ENCODE measurements around the gene EEFSEC. TPM values are rescaled to one million over a fixed set of nuclear protein-coding genes. Genes with fewer than 3 reads are reported as not detected.

Gene EEFSEC
- total RNA-seq, 2 donors from 2014 or later = 15.7 to 18.0 TPM

DNA sequence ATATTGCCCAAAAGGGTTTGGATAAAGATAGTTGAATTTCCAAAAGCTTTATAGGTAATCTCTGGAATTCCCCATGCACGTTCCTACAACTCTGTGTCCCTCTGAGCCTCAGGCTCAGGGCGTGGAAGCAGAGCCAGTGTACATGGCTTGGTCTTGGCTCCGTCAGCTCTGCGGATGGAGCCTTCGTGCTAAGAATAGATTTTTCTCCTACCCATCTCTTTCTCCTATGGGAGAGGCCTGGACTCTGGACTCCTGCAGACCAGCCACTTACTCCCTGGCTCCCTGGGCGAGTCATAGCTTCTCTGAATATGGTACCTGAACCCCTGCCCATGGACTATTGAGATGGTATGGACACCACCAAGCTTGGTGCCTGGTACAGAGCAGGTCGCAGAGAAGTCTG, 99.9 kb downstream of the EEFSEC start:
- no peak overlapping the region for H3K27ac ChIP-seq
- TF ChIP-seq, protein P1, sequence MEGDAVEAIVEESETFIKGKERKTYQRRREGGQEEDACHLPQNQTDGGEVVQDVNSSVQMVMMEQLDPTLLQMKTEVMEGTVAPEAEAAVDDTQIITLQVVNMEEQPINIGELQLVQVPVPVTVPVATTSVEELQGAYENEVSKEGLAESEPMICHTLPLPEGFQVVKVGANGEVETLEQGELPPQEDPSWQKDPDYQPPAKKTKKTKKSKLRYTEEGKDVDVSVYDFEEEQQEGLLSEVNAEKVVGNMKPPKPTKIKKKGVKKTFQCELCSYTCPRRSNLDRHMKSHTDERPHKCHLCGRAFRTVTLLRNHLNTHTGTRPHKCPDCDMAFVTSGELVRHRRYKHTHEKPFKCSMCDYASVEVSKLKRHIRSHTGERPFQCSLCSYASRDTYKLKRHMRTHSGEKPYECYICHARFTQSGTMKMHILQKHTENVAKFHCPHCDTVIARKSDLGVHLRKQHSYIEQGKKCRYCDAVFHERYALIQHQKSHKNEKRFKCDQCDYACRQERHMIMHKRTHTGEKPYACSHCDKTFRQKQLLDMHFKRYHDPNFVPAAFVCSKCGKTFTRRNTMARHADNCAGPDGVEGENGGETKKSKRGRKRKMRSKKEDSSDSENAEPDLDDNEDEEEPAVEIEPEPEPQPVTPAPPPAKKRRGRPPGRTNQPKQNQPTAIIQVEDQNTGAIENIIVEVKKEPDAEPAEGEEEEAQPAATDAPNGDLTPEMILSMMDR (IDR thresholded peaks at IDR 0.05) = no peak
- no peaks in the 10 kb centered on the region for H3K4me1 ChIP-seq

DNA sequence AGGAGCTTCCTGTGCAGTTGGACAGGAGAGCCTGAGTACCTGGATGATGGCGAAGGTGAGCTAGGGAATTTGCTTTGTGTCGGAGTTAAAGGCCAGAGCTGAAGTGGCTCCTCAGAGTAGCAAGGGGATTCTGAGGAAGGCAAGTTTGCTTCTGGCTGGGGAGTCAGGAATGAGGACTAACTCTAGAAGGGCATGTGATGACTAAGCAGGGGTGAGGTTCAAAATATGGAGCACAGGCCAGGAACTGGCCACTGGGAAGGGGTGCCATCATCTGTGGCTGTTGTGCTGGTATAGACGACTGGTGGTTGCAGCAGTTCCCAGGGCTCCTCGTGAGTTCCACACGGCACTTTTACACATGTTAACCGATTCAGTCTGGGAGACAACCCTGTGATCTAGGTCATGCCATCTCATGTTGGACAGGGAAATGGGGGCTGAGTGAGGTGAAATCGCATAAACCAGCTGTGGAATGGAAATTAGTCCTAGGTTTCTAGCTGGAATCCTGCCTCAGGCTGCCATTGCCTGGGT, 100.8 kb downstream of the EEFSEC start:
- Histone ChIP-seq H3K27ac (no peak overlapping the region), H3K36me3 (no peaks in the 10 kb centered on the region)
- TF ChIP-seq, protein P1 (IDR thresholded peaks at IDR 0.05) = no peak

More for the DNA sequence above, 99.9 kb downstream of the EEFSEC start:
- no peak overlapping the region for H3K4me3 ChIP-seq
- no peaks in the 10 kb centered on the region for H3K27me3 ChIP-seq
- no peak for DNase-seq (ENCODE audit: low spot score)
- H3K9me3 ChIP-seq = peaks cover 0 to 4% of the 10 kb centered on the region in 2 donors
- H3K36me3 ChIP-seq = no peaks in the 10 kb centered on the region

DNA sequence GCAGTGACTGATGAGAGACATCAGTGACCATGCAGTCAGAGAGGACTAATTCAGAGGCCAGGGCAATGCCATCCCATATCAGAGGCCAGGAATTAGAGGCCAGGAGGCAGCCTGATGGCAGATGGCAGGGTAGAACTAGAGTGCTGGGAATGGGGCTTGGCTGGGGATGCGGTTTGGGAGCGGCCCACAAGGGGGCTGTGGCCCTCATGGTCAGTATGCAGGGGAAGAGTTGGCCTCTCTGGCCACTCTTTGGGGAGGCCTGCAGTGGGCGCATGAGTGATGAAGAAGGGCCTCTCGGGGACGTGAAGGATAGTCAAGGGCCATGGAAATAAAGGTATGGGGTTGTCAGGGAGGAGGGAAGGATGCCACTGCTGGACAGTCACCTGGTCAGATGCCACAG, 101.7 kb downstream of the EEFSEC start:
- no peak for DNase-seq (ENCODE audit: low spot score)
- Histone ChIP-seq H3K27me3 (no peaks in the 10 kb centered on the region), H3K4me1 (no peaks in the 10 kb centered on the region), H3K4me3 (no peak overlapping the region), H3K9me3 (peaks cover 8 to 15% of the 10 kb centered on the region in 2 donors), H3K36me3 (no peaks in the 10 kb centered on the region), H3K27ac (no peak overlapping the region)
- TF ChIP-seq, protein P1 (IDR thresholded peaks at IDR 0.05) = no peak

More for the DNA sequence above, 100.8 kb downstream of the EEFSEC start:
- DNase-seq (ENCODE audit: low spot score) = no peak
- Histone ChIP-seq H3K9me3 (peaks cover 0 to 6% of the 10 kb centered on the region in 2 donors), H3K4me1 (no peaks in the 10 kb centered on the region), H3K27me3 (no peaks in the 10 kb centered on the region), H3K4me3 (no peak overlapping the region)

DNA sequence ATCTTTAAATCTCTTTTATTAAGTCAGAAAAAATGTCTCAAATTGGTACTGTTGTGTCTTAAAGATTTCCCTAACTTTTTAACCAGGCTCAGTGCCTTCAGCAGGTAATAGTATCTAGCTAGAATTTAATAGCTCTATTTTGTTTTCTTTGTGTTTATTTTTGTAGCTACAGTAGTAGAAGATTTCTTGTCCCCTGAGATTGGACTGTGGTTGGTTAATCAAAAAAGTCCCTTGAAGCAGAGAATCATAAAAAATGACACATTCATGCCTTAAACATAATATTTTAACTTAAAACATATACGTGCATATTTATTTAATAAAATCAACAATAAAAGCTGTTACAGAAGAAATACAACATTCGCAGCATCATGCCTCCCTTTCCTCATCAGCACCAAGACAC, 102.8 kb downstream of the EEFSEC start:
- Histone ChIP-seq H3K36me3 (no peaks in the 10 kb centered on the region), H3K27ac (no peak overlapping the region), H3K9me3 (peaks cover 14 to 18% of the 10 kb centered on the region in 2 donors), H3K4me3 (no peak overlapping the region), H3K27me3 (no peaks in the 10 kb centered on the region), H3K4me1 (no peaks in the 10 kb centered on the region)
- TF ChIP-seq, protein P1 (IDR thresholded peaks at IDR 0.05) = no peak
- no peak for DNase-seq (ENCODE audit: low spot score)

DNA sequence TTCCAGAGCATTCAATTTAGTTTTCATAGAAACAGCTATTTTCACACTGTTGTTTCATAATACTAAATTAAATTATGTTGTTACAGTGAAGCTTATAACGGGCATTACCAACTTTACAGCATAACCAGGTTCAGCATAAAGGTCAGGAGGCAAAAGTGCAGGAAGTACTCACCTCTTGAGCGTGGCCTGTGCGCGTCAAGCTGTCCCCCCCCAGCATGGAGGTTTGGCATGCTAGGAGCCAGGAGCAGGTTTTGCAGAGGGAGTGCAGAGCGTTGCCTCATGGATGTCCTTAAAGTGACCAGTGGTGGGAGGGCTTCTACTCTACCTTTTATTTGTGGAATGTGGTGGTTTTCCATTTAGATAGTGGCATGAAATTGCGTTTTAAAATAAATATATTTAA, 104.4 kb downstream of the EEFSEC start:
- Histone ChIP-seq H3K27me3 (no peaks in the 10 kb centered on the region), H3K4me1 (no peaks in the 10 kb centered on the region), H3K36me3 (no peaks in the 10 kb centered on the region), H3K4me3 (no peak overlapping the region), H3K27ac (no peak overlapping the region), H3K9me3 (peaks cover 14 to 18% of the 10 kb centered on the region in 2 donors)
- no peak for DNase-seq (ENCODE audit: low spot score)
- TF ChIP-seq, protein P1 (IDR thresholded peaks at IDR 0.05) = no peak

DNA sequence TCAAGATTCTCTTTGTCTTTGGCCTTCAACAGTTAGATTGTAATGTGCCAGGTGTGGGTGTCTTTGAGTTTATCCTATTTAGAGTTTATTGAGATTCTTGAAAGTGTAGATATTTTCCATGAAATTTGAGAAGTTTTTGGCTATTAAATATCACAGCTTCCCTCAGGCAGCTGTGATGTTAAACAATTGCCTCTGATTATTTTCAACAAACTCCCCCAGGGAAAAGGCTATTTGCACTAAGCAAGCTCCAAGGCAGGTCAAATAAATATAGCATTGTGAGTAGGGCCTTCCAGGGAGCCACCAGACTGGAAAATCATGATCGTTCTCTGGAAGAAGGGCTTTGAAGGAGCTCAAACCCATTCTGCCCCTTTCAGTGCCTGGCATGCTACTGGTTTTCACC, 107.0 kb downstream of the EEFSEC start:
- DNase-seq (ENCODE audit: low spot score) = no peak
- Histone ChIP-seq H3K36me3 (peaks cover 6% of the 10 kb centered on the region), H3K27ac (no peak overlapping the region), H3K4me3 (no peak overlapping the region), H3K4me1 (no peaks in the 10 kb centered on the region), H3K9me3 (peaks cover 14 to 18% of the 10 kb centered on the region in 2 donors), H3K27me3 (no peaks in the 10 kb centered on the region)
- TF ChIP-seq, protein P1 (IDR thresholded peaks at IDR 0.05) = no peak
